HEK293T (cell line): ENCODE measurements around the gene CENPL.
"Not testable (repeated sequence)": the region's sequence is repeated elsewhere in the genome, so short reads cannot be mapped to it uniquely, and the experiment has no call there.

Source experiments
- CTCF ChIA-PET: fragments of 350-600 bp; formaldehyde crosslinking; extraction: SDS; loops from one replicate; lab custom pipeline; 2021; ENCODE audit warnings: antibody characterized with exemption, inconsistent platforms; lab: Yijun Ruan, JAX
- POLR2A ChIA-PET: fragments of 350-600 bp; formaldehyde crosslinking; extraction: SDS; loops from one replicate; lab custom pipeline; 2020; ENCODE audit warnings: antibody characterized with exemption, inconsistent platforms; lab: Yijun Ruan, JAX
- DNase-seq: peaks from one replicate; pipeline ENCODE4 v3.0.0; 2012; ENCODE audit warnings: mixed read lengths; ENCODE audit errors: extremely low spot score
- ARNT ChIP-seq: fragments of 450-650 bp; IDR thresholded peaks from 2 replicates; pipeline ENCODE4 v1.6.1; 2017; ENCODE audit warnings: mild to moderate bottlenecking
- BHLHE40 ChIP-seq: fragments of 450-650 bp; IDR thresholded peaks from 2 replicates; pipeline ENCODE4 v1.6.1; 2016; ENCODE audit warnings: mild to moderate bottlenecking, moderate library complexity, borderline replicate concordance
- CTBP1 ChIP-seq: fragments of 450-650 bp; IDR thresholded peaks from 2 replicates; pipeline ENCODE4 v1.6.1; 2016; ENCODE audit warnings: borderline replicate concordance
- ELF4 ChIP-seq: fragments of 450-650 bp; IDR thresholded peaks from 2 replicates; pipeline ENCODE4 v1.6.1; 2017; ENCODE audit warnings: antibody characterized with exemption
- FOXA1 ChIP-seq: fragments of 450-650 bp; IDR thresholded peaks from 2 replicates; pipeline ENCODE4 v1.6.1; 2016; ENCODE audit warnings: mild to moderate bottlenecking
- FOXK2 ChIP-seq: fragments of 450-650 bp; IDR thresholded peaks from 2 replicates; pipeline ENCODE4 v1.6.1; 2016; ENCODE audit warnings: mild to moderate bottlenecking
- FOXM1 ChIP-seq: fragments of 450-650 bp; IDR thresholded peaks from 2 replicates; pipeline ENCODE4 v1.6.1; 2017; ENCODE audit warnings: mild to moderate bottlenecking, borderline replicate concordance
- HDGF ChIP-seq: fragments of 450-650 bp; IDR thresholded peaks from 2 replicates; pipeline ENCODE4 v1.6.1; 2017; ENCODE audit warnings: antibody characterized with exemption, borderline replicate concordance
- L3MBTL2 ChIP-seq: fragments of 450-650 bp; conservative IDR thresholded peaks from 2 replicates; pipeline ENCODE4 v1.6.1; 2016; ENCODE audit warnings: mild to moderate bottlenecking
- LEF1 ChIP-seq: fragments of 450-650 bp; IDR thresholded peaks from 2 replicates; pipeline ENCODE4 v1.6.1; 2017; ENCODE audit warnings: mild to moderate bottlenecking, borderline replicate concordance
- NFRKB ChIP-seq: fragments of 450-650 bp; IDR thresholded peaks from 2 replicates; pipeline ENCODE4 v1.6.1; 2016; ENCODE audit warnings: mild to moderate bottlenecking, moderate library complexity
- PKNOX1 ChIP-seq: fragments of 450-650 bp; IDR thresholded peaks from 2 replicates; pipeline ENCODE4 v1.6.1; 2016
- SP1 ChIP-seq: fragments of 450-650 bp; IDR thresholded peaks from 2 replicates; pipeline ENCODE4 v1.6.1; 2017
- SUZ12 ChIP-seq: fragments of 450-650 bp; IDR thresholded peaks from 2 replicates; pipeline ENCODE4 v1.6.1; 2016; ENCODE audit warnings: mild to moderate bottlenecking
- TARDBP ChIP-seq: fragments of 450-650 bp; IDR thresholded peaks from 2 replicates; pipeline ENCODE4 v1.6.1; 2016
- ZNF384 ChIP-seq: fragments of 450-650 bp; IDR thresholded peaks from 2 replicates; pipeline ENCODE4 v1.6.1; 2016

The CENPL gene

GRCh38 chr1:173827611-173828010 is 2.9 kb upstream of the CENPL start:
- no peak for TF ChIP-seq LEF1
- no peak for TF ChIP-seq TARDBP
- TF ChIP-seq ELF4, result no peak
- TF ChIP-seq FOXK2, result no peak
- no peak for TF ChIP-seq FOXM1
- TF ChIP-seq FOXA1, result no peak
- TF ChIP-seq HDGF, result no peak
- no peak for DNase-seq
- ChIA-PET CTCF (no interaction called here), POLR2A (no interaction called here)

- POLR2A ChIA-PET, result interaction anchor here (0.7 to 3.3 kb wide), 16 partner anchors 10 to 1176 kb away, joined by 3 to 11 read pairs (median 4); partner anchors contain the start of genes CACYBP, KLHL20 and ZBTB37
- TF ChIP-seq PKNOX1, result no peak
- peak; percentile 68 for TF ChIP-seq ZNF384
- CTCF ChIA-PET, result no interaction called here
- DNase-seq, result no peak
These were observed 835 bp downstream of the CENPL start for GRCh38 chr1:173823781-173824314.

- POLR2A ChIA-PET, result no interaction called here
- CTCF ChIA-PET, result no interaction called here
- DNase-seq, result no peak
These were observed 3.0 kb downstream of the CENPL start for GRCh38 chr1:173821680-173822079.

GRCh38 chr1:173818459-173818858 is 6.2 kb downstream of the CENPL start:
- POLR2A ChIA-PET, result no interaction called here
- no peak for TF ChIP-seq TARDBP
- no peak for TF ChIP-seq LEF1
- no peak for TF ChIP-seq ARNT
- TF ChIP-seq FOXA1, result no peak
- TF ChIP-seq HDGF, result no peak
- TF ChIP-seq BHLHE40, result no peak
- no peak for TF ChIP-seq FOXM1
- TF ChIP-seq CTBP1, result no peak
- no peak for TF ChIP-seq SP1
- TF ChIP-seq ZNF384, result no peak
- no peak for TF ChIP-seq ELF4
- no peak for TF ChIP-seq L3MBTL2
- CTCF ChIA-PET, result no interaction called here
- DNase-seq, result no peak

More at GRCh38 chr1:173821680-173822079, 3.0 kb downstream of the CENPL start:
- TF ChIP-seq SUZ12 (no peak), ZNF384 (0 out of 2 replicates have a peak, but pooled peaks have one; percentile 35)

GRCh38 chr1:173813654-173814053 is 11.0 kb downstream of the CENPL start:
- POLR2A ChIA-PET, DNase-seq: not testable (repeated sequence)
- CTCF ChIA-PET, result interaction anchor here (0.6 kb wide), 1 partner anchor 404 kb away, joined by 3 read pairs; no protein-coding TSS in a partner anchor

GRCh38 chr1:173802961-173803360 is 21.7 kb downstream of the CENPL start:
- DNase-seq, result no peak
- ChIA-PET CTCF (no interaction called here), POLR2A (no interaction called here)
- TF ChIP-seq FOXM1, result no peak
- TF ChIP-seq CTBP1, result no peak
- no peak for TF ChIP-seq BHLHE40
- TF ChIP-seq TARDBP, result no peak
- no peak for TF ChIP-seq ARNT
- TF ChIP-seq ZNF384, result no peak
- no peak for TF ChIP-seq NFRKB
- no peak for TF ChIP-seq SUZ12

GRCh38 chr1:173799995-173800394 is 24.7 kb downstream of the CENPL start:
- CTCF ChIA-PET, DNase-seq, POLR2A ChIA-PET: not testable (repeated sequence)

GRCh38 chr1:173798078-173798477 is 26.6 kb downstream of the CENPL start:
- ChIA-PET CTCF (no interaction called here), POLR2A (interaction anchor here (0.8 kb wide), 1 partner anchor 288 kb away, joined by 3 read pairs; no protein-coding TSS in a partner anchor)
- TF ChIP-seq SP1, result no peak
- TF ChIP-seq LEF1, result no peak
- TF ChIP-seq ELF4, result no peak
- TF ChIP-seq CTBP1, result no peak
- TF ChIP-seq NFRKB, result no peak
- no peak for TF ChIP-seq TARDBP
- TF ChIP-seq FOXM1, result no peak
- no peak for TF ChIP-seq BHLHE40
- TF ChIP-seq FOXA1, result no peak
- no peak for TF ChIP-seq ARNT
- no peak for TF ChIP-seq FOXK2
- no peak for TF ChIP-seq L3MBTL2
- TF ChIP-seq SUZ12, result no peak
- TF ChIP-seq PKNOX1, result no peak
- TF ChIP-seq ZNF384, result no peak
- no peak for TF ChIP-seq HDGF
- no peak for DNase-seq
